Hepatocyte (in vitro differentiated cells): ENCODE results near the gene LIMA1.

Source experiments
- CTCF ChIP-seq: fragments of 200-600 bp; sonication (generic); IDR thresholded peaks from 2 replicates; pipeline ENCODE4 v1.5.1; 2016; ENCODE audit warnings: antibody characterized with exemption, mild to moderate bottlenecking; ENCODE audit not compliant: poor library complexity
- EZH2 ChIP-seq: fragments of 200-600 bp; sonication (generic); IDR thresholded peaks from 2 replicates; pipeline ENCODE4 v1.6.1; 2016; ENCODE audit warnings: antibody characterized with exemption, mild to moderate bottlenecking, borderline replicate concordance
- EZH2phosphoT487 ChIP-seq: fragments of 200-600 bp; sonication (generic); IDR thresholded peaks from one replicate; pipeline ENCODE4 v1.6.1; 2018; ENCODE audit warnings: antibody characterized with exemption, mild to moderate bottlenecking, low read depth, moderate library complexity; ENCODE audit not compliant: unreplicated experiment, severe bottlenecking

DNA sequence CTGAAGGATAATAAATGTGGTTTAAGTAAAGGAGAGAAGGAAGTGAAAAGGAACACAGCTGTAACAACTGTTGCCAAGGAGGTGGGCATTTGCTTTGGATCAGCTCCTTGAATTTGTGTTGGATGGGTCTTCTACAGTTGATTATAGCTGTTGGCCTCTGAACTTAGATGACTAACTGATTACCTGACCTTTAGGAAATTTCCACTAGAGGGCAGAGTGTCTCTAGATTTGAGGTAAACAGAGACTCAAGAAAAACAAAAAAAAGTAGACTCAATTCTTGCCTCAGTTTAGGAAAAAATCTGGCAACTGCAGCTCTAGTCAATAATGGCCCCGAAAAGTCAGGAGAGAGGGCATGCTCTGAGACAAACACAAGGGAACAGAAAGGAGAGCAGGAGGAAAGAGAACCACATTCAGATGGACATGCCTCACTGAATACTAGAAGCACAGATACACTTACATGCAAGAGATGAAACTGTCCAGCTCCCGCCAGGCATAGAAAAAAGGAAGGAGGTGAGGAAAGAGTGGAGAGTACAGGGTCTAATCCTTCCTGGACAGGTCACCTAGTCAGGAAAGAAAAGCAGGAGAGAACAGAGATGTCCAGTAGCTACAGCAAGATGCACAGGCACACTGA lies 150.7 kb downstream of the LIMA1 start:
- TF ChIP-seq EZH2 (no peak), CTCF (peak; percentile 69), EZH2phosphoT487 (no peak)
